Measurements from ENCODE around the gene SLC6A6. TPM values are rescaled to one million over a fixed set of nuclear protein-coding genes. Genes with fewer than 3 reads are reported as not detected.

SLC6A6 gene
- total and polyA plus RNA-seq, 2 donors (not counting 1 experiment from before 2014, with no cell fraction given) = 8.9 to 24.0 TPM

- TF ChIP-seq EZH2 (IDR thresholded peaks at IDR 0.05; ENCODE audit: low read length, missing control alignments) = no peak
- no peak for TF ChIP-seq CTCF (conservative IDR thresholded peaks at IDR 0.05 in 1 of 2, IDR thresholded peaks at IDR 0.05 in 1 of 2; ENCODE audit: low read depth in 1 of 2, low read length in 2 of 2)
- H3K27me3 ChIP-seq (ENCODE audit: control insufficient read depth, insufficient read depth, low read length) = no peaks in the 10 kb centered on the region
- no peak overlapping the region for H2AFZ ChIP-seq (ENCODE audit: low read length)
- no peaks in the 10 kb centered on the region for H4K20me1 ChIP-seq (ENCODE audit: control insufficient read depth, extremely low read depth, insufficient read depth, low read length)
- no peak for DNase-seq (ENCODE audit: low read depth in 2 of 2)
- no peaks in the 10 kb centered on the region for H3K9me3 ChIP-seq (ENCODE audit: control insufficient read depth, insufficient read depth, low read depth, low read length)
- H3K4me3 ChIP-seq (replicated peaks in 1 of 4; ENCODE audit: control extremely low read depth in 1 of 4, insufficient read depth in 1 of 4, low read depth in 3 of 4, low read length in 4 of 4) = no peak overlapping the region
- H3K36me3 ChIP-seq (ENCODE audit: control insufficient read depth, insufficient read depth, low read length) = peaks cover 3% of the 10 kb centered on the region
- no peaks in the 10 kb centered on the region for H3K79me2 ChIP-seq (ENCODE audit: control insufficient read depth, insufficient read depth, low read length)
- H3K4me2 ChIP-seq (ENCODE audit: extremely low read depth, insufficient read depth, low read length) = no peak overlapping the region
- H3K27ac ChIP-seq (ENCODE audit: insufficient read depth, low read length) = no peak overlapping the region
- H3K4me1 ChIP-seq (ENCODE audit: control insufficient read depth, extremely low read depth, insufficient read depth, low read length) = peaks cover 26% of the 10 kb centered on the region
- no peak overlapping the region for H3K9ac ChIP-seq (ENCODE audit: insufficient read depth, low read length)
Measured at GRCh38 chr3:14454639-14455310, 52.4 kb downstream of the SLC6A6 start.

- peaks cover 26% of the 10 kb centered on the region for H3K4me1 ChIP-seq (ENCODE audit: control insufficient read depth, extremely low read depth, insufficient read depth, low read length)
Measured at GRCh38 chr3:14455571-14456317, 53.3 kb downstream of the SLC6A6 start.

More at GRCh38 chr3:14455571-14456317, 53.3 kb downstream of the SLC6A6 start:
- no peaks in the 10 kb centered on the region for H3K27me3 ChIP-seq (ENCODE audit: control insufficient read depth, insufficient read depth, low read length)
- no peak for DNase-seq (ENCODE audit: low read depth in 2 of 2)
- H3K79me2 ChIP-seq (ENCODE audit: control insufficient read depth, insufficient read depth, low read length) = no peaks in the 10 kb centered on the region
- H3K27ac ChIP-seq (ENCODE audit: insufficient read depth, low read length) = no peak overlapping the region
- no peaks in the 10 kb centered on the region for H4K20me1 ChIP-seq (ENCODE audit: control insufficient read depth, extremely low read depth, insufficient read depth, low read length)
- no peak overlapping the region for H3K9ac ChIP-seq (ENCODE audit: insufficient read depth, low read length)
- H3K9me3 ChIP-seq (ENCODE audit: control insufficient read depth, insufficient read depth, low read depth, low read length) = no peaks in the 10 kb centered on the region
- peaks cover 3% of the 10 kb centered on the region for H3K36me3 ChIP-seq (ENCODE audit: control insufficient read depth, insufficient read depth, low read length)
- H3K4me2 ChIP-seq (ENCODE audit: extremely low read depth, insufficient read depth, low read length) = no peak overlapping the region
- TF ChIP-seq EZH2 (IDR thresholded peaks at IDR 0.05; ENCODE audit: low read length, missing control alignments) (no peak), CTCF (conservative IDR thresholded peaks at IDR 0.05 in 1 of 2, IDR thresholded peaks at IDR 0.05 in 1 of 2; ENCODE audit: low read depth in 1 of 2, low read length in 2 of 2) (no peak)
- no peak overlapping the region for H2AFZ ChIP-seq (ENCODE audit: low read length)
- H3K4me3 ChIP-seq (replicated peaks in 1 of 4; ENCODE audit: control extremely low read depth in 1 of 4, insufficient read depth in 1 of 4, low read depth in 3 of 4, low read length in 4 of 4) = no peak overlapping the region
